Inflammatory macrophage treated with lipopolysaccharide for 4 hours (primary cell): Measurements from ENCODE around the gene FNDC1.

ENCODE experiments used
- DNase-seq: peaks from one replicate; pipeline ENCODE4 v3.0.0-alpha.2; 2020

The FNDC1 gene

GRCh38 chr6:159313018-159313417 lies 143.8 kb downstream of the FNDC1 start:
- no peak for DNase-seq

GRCh38 chr6:159315562-159315961 lies 146.4 kb downstream of the FNDC1 start:
- no peak for DNase-seq

- DNase-seq: no peak
Measured at GRCh38 chr6:159317430-159317829, 148.2 kb downstream of the FNDC1 start.

- DNase-seq: no peak
Measured at GRCh38 chr6:159321267-159321666, 152.1 kb downstream of the FNDC1 start.
